NCI-H82 treated with DMSO at 0.1 percent for 48 hours (cell line): ENCODE results near the gene KMO.

Experiments
- DNase-seq: peaks from one replicate; lab custom pipeline; 2025; ENCODE audit not compliant: unreplicated experiment; lab: John Stamatoyannopoulos, UW

Gene KMO

GRCh38 chr1:241532162-241532531 lies at the start of gene KMO:
TSS of gene KMO (plus strand) at chr1:241532378. CDS start at chr1:241532445, 67 bp downstream.
- no peak for DNase-seq

DNA sequence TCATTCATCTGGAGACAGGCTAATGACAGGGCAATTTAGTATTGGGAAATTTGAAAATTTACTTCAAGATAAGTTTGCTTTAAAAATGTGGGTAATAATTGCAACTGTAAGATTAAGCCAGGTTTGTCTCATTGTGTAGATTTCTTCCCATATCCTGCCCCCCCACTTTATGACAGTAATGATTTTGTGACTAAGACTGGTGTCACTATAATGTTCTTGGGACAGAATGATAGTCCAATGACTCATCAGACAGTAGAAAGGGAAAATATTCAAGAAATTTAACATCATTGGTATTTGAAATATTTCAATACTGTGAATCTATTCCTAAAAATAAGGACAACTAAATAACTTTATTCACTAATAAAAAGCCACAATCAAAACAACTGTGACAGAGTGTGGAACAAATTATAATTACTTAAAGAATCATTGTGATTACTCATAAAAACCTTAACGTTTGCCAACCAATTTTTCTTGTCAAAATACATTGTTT lies 49.4 kb upstream of the KMO start:
- DNase-seq, result no peak

DNA sequence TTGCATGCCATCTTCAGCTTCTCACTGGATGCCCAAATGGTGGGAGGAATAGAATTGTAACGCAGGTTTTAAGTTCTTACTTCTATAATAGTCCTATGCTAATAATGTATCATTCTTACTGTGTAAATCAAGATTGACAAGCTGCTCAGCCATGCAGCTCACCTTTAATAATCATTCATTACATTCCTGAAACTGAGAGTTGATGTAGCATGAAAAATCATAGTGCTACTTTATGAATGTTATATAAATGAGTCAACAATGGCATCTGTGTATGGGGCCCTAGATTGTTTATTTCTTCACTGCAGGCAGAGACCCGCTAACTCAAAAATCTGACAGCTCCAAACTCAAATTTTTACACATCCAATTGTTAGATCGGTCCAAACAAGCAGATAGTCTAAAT lies 47.0 kb upstream of the KMO start:
- no peak for DNase-seq

DNA sequence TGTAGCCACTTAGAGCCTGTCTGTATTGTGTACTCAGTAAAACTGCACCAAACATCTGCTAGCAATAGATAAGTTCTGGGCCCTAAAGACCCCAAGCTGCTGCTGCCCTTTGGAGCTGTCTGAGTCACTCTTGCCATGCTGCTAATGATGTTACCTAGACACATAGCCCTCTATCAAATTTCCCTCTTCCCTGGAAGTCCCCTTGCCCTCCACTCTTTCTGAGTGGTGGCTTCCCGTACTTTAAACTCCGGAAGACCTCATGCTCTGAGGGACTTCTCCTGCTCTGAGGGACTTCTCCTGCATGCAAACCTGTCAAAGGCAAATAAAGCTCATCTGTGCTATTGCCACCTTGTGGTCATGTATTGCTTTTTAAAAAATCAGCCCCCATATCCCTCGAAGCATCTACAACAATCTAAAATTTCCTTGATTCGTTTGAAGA lies 46.6 kb upstream of the KMO start:
- peak; percentile 81 for DNase-seq

GRCh38 chr1:241488739-241489138 lies 43.4 kb upstream of the KMO start:
- no peak for DNase-seq

GRCh38 chr1:241495741-241496140 lies 36.4 kb upstream of the KMO start:
- DNase-seq, result no peak

DNA sequence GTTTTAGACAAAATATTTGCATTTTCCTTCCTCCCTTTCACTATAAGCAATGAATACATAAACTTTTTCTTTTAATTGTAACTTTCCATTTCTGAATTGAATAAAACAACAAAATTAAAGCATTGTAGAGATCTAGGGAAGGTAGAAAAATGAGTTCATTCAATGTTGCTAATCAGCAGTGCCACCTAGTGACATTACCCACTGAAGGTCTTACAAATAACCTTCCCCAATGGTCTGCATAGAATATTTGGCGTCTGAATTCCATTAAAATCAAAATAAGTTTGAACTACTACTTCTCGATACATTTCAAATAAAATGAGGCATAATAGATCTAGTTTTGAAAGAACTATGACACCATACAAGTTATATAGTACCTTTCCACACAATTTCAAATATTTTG lies 32.3 kb upstream of the KMO start:
- DNase-seq, result peak; percentile 32

GRCh38 chr1:241503444-241503843 lies 28.7 kb upstream of the KMO start:
- no peak for DNase-seq

DNA sequence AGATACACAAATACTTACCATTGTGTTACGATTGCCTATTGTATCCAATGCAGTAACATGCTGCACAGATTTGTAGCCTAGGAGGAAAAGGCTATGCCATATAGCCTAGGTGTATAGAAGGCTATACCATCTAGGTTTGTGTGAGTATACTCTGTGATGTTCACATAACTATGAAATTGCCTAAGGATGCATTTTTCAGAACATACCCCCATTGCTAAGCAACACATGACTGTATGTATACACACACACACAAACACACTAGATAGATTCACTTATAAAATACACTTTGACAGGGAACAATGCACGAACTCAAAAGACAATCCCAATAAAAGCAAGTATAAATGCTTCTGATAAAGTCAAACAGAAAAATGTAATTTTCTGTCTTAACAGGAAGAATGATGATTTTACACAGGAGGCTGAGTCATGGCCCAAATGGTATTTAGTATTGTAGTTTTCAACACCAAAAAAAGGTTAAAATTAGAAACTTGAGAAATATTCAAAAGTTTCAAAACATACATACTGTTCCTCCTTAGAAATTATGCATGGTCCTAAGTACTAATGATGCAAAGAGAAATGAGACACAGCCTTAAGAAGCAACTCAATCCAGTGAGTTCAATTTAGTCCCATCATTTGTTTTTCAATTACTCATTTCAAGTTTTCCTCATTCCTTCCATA lies 24.9 kb upstream of the KMO start:
- DNase-seq, result no peak

GRCh38 chr1:241513378-241513777 lies 18.8 kb upstream of the KMO start:
- DNase-seq, result peak; percentile 97

- no peak for DNase-seq
These were observed 13.5 kb upstream of the KMO start for GRCh38 chr1:241518476-241519307.

GRCh38 chr1:241519308-241520079 lies 12.7 kb upstream of the KMO start, which contains the start of gene FH:
TSS of gene FH (minus strand) at chr1:241519755. CDS start at chr1:241519722, 33 bp downstream.
- peak; percentile 100 for DNase-seq

- no peak for DNase-seq
These were observed 12.1 kb upstream of the KMO start for GRCh38 chr1:241520080-241520465.

DNA sequence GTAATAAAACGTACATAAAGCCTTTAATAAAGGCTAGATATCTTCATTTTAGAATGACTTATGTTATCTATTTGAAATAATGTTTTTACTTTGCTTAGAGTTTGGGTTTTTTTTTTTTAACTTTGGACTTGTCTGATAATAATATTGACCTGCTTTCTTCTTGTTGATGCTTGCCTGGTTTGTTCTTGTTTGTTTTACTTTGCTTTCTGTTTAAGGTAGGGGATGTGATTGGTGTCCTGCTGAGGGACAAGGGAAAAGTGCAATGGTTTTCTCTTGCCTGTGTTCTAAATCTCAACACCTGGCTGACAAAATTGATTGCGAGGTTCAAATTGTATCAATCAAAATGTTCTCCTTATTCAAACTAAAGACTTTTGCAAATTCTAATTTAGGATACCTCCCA lies 10.5 kb upstream of the KMO start:
- DNase-seq, result no peak

GRCh38 chr1:241525026-241525425 lies 7.2 kb upstream of the KMO start:
- no peak for DNase-seq

GRCh38 chr1:241527146-241527545 lies 5.0 kb upstream of the KMO start:
- no peak for DNase-seq

GRCh38 chr1:241531195-241532161 lies 700 bp upstream of the KMO start:
- DNase-seq, result peak; percentile 82

- DNase-seq, result no peak
These were observed 686 bp downstream of the KMO start for GRCh38 chr1:241532864-241533263.

DNA sequence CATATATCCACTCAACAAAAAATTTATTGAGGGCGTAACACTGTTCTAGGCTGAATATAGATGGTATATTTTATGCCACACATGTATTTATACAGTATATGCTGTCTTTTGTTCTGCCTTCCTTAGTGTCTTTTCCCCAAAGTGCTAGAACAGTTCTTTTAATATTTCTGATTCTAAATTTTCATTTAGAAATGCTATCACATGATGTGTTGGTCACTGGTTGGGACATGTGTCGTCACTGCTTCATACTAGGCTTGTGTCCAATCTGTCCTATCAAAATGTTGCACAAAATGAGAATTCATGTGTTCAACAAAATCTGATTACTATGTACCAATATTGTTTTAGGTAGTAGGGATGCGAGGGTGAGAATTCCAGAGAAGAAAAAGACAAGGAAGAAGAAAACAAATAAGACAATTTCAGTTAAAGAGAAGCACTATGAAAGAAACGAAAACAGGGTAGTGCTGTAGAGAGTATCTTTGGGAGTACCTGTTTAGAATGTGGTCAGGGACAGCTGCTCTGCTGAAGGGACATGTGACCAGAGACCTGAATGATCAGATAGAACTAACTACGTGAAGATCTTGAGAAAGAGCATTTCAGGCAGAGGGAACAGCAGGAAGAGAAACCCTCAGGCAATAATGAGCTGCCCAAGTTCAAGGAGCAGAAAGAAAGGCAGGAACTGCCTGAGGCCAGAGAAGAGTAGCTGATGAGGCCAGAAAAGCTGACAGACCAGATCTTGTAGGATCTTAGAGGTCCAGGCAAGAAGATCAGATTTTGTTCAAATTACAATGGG lies 1.3 kb downstream of the KMO start:
- DNase-seq, result no peak

DNA sequence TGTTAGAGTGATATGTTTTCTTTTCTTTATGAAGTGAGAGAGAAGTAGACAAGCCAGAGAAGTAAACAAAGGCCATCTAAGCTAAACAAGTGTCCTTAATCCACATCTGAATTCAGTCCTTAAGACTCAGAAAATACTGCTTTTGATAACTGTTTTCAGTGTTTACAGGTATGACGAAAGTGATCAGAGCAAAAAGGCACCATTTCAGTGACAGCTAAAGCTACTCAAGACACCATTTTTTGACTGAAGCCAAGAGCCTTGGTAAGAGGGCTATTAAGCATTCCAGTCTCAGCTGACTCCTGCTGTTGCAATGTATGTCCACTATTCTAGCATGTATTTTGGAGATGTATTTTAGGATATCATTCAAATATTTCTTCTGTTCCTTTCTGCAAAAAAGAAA lies 4.1 kb downstream of the KMO start:
- no peak for DNase-seq
